Left forelimb (tissue), 1 donor: ENCODE results near the gene ANKRD11.
A peak's percentile ranks its signal among the peaks of the same experiment; 100 is the strongest.
"Not testable (repeated sequence)": the region's sequence is repeated elsewhere in the genome, so short reads cannot be mapped to it uniquely, and the experiment has no call there.

Experiments
- DNase-seq: peaks from one replicate; pipeline ENCODE4 v3.0.0-alpha.2; 2018; ENCODE audit warnings: low spot score

The ANKRD11 gene

GRCh38 chr16:89264800-89265550 lies 225.4 kb downstream of the ANKRD11 start:
- DNase-seq: no peak

GRCh38 chr16:89261691-89262563 lies 228.4 kb downstream of the ANKRD11 start:
- no peak for DNase-seq

GRCh38 chr16:89259901-89260300 lies 230.5 kb downstream of the ANKRD11 start:
- DNase-seq: not testable (repeated sequence)

GRCh38 chr16:89257757-89258465 lies 232.4 kb downstream of the ANKRD11 start:
- DNase-seq: no peak

- no peak for DNase-seq
These were observed 233.1 kb downstream of the ANKRD11 start for GRCh38 chr16:89257281-89257731.

- DNase-seq: no peak
These were observed 233.6 kb downstream of the ANKRD11 start for GRCh38 chr16:89256651-89257254.

- no peak for DNase-seq
These were observed 236.6 kb downstream of the ANKRD11 start for GRCh38 chr16:89253548-89254287.

- no peak for DNase-seq
These were observed 242.0 kb downstream of the ANKRD11 start for GRCh38 chr16:89248196-89248982.

GRCh38 chr16:89247734-89248075 lies 242.7 kb downstream of the ANKRD11 start:
- DNase-seq: not testable (repeated sequence)

- DNase-seq: peak; percentile 89
These were observed 243.2 kb downstream of the ANKRD11 start for GRCh38 chr16:89246903-89247733.

GRCh38 chr16:89246383-89246902 lies 243.9 kb downstream of the ANKRD11 start:
- DNase-seq: no peak

- no peak for DNase-seq
These were observed 245.6 kb downstream of the ANKRD11 start for GRCh38 chr16:89244754-89245153.

GRCh38 chr16:89244264-89244663 lies 246.1 kb downstream of the ANKRD11 start:
- DNase-seq: not testable (repeated sequence)

GRCh38 chr16:89243664-89244063 lies 246.7 kb downstream of the ANKRD11 start:
- DNase-seq: no peak

- no peak for DNase-seq
These were observed 247.6 kb downstream of the ANKRD11 start for GRCh38 chr16:89242795-89243200.

GRCh38 chr16:89241187-89242007 lies 249.0 kb downstream of the ANKRD11 start:
- DNase-seq: peak; percentile 83

- no peak for DNase-seq
These were observed 252.6 kb downstream of the ANKRD11 start for GRCh38 chr16:89237733-89238132.
